ENCODE results near the gene TMEM201. TPM values are rescaled to one million over a fixed set of nuclear protein-coding genes. Genes with fewer than 3 reads are reported as not detected.

Gene TMEM201
- total and polyA plus RNA-seq, 2 donors (not counting 3 experiments of a cell fraction or from before 2014, with no cell fraction given), result 8.3 to 24.8 TPM

GRCh38 chr1:9598316-9598700 lies 9.6 kb downstream of the TMEM201 start:
- no peak for FAIRE-seq
- H3K79me2 ChIP-seq (ENCODE audit: control insufficient read depth, insufficient read depth, low read length), result peaks cover 26% of the 10 kb centered on the region
- peaks cover 0 to 33% of the 10 kb centered on the region in 2 experiments for H3K36me3 ChIP-seq (ENCODE audit: control insufficient read depth in 2 of 2, extremely low read depth in 1 of 2, insufficient read depth in 2 of 2, low read length in 2 of 2)
- no peak for TF ChIP-seq MAX (IDR thresholded peaks at IDR 0.05; ENCODE audit: insufficient read depth, insufficient read length)
- TF ChIP-seq JUN (IDR thresholded peaks at IDR 0.05; ENCODE audit: borderline replicate concordance, insufficient read depth, insufficient read length, low read depth), result no peak
- TF ChIP-seq POLR2AphosphoS5 (IDR thresholded peaks at IDR 0.05; ENCODE audit: insufficient read depth, low read depth, low read length), result no peak
- TF ChIP-seq EZH2 (IDR thresholded peaks at IDR 0.05; ENCODE audit: borderline replicate concordance, low read depth, low read length, severe bottlenecking), result no peak
- no peak for TF ChIP-seq CTCF (IDR thresholded peaks at IDR 0.05; ENCODE audit: extremely low read depth in 1 of 2, insufficient read depth in 1 of 2, low read depth in 1 of 2, low read length in 2 of 2)
- TF ChIP-seq MYC (IDR thresholded peaks at IDR 0.05; ENCODE audit: low read depth, low read length), result no peak
- TF ChIP-seq POLR2A (IDR thresholded peaks at IDR 0.05; ENCODE audit: low read depth, low read length), result no peak
- TF ChIP-seq FOS (IDR thresholded peaks at IDR 0.05; ENCODE audit: borderline replicate concordance, insufficient read depth, low read length), result no peak
- no peak for TF ChIP-seq GATA2 (IDR thresholded peaks at IDR 0.05; ENCODE audit: insufficient read depth, insufficient read length, low read depth, low read length)
- H4K20me1 ChIP-seq (replicated peaks; ENCODE audit: control insufficient read depth, extremely low read depth, insufficient read depth, low read length), result no peaks in the 10 kb centered on the region
- POLR2A ChIA-PET, result no interaction called here
- no peak overlapping the region for H2AFZ ChIP-seq (ENCODE audit: low read depth, low read length)
- no peak overlapping the region for H3K9ac ChIP-seq (replicated peaks; ENCODE audit: extremely low read depth, insufficient read depth, low read length)
- BruUV-seq (replicated peaks), result no TSS peak
- H3K9me3 ChIP-seq (replicated peaks; ENCODE audit: control insufficient read depth, insufficient read depth, low read length), result no peaks in the 10 kb centered on the region
- no peak overlapping the region for H3K4me2 ChIP-seq (ENCODE audit: insufficient read depth, low read length)
- H3K27ac ChIP-seq (ENCODE audit: insufficient read depth, low read depth, low read length), result no peak overlapping the region
- intact Hi-C loops (cut with micrococcal nuclease) (no loop called here), dilution Hi-C loops (cut with MboI; ENCODE audit: extremely low pct_ligation_motif_present, low sequenced_read_pairs) (no loop called here)
- H3K9me1 ChIP-seq (replicated peaks; ENCODE audit: control insufficient read depth, extremely low read depth, insufficient read depth, low read length), result no peaks in the 10 kb centered on the region
- DNase-seq (ENCODE audit: low read depth, low spot score), result no peak
- CTCF ChIA-PET, result interaction anchor here (0.9 to 1.3 kb wide), 4 partner anchors 9 to 17 kb away, joined by 3 to 5 read pairs (median 3); partner anchors contain the start of gene TMEM201
- H3K27me3 ChIP-seq (ENCODE audit: control insufficient read depth in 2 of 2, insufficient read depth in 2 of 2, low read length in 2 of 2), result no peaks in the 10 kb centered on the region
- peaks cover 5% of the 10 kb centered on the region for H3K4me1 ChIP-seq (ENCODE audit: control insufficient read depth, extremely low read depth, insufficient read depth, low read length)
- no peak overlapping the region for H3K4me3 ChIP-seq (replicated peaks in 1 of 3; ENCODE audit: insufficient read depth in 1 of 3, low read depth in 1 of 3, low read length in 3 of 3)
